NCI-H1436 treated with DMSO at 0.1 percent for 48 hours (cell line): ENCODE data around the gene HMGB4.

Source experiments
- DNase-seq: peaks from one replicate; lab custom pipeline; 2025; lab: John Stamatoyannopoulos, UW

HMGB4 gene

DNA sequence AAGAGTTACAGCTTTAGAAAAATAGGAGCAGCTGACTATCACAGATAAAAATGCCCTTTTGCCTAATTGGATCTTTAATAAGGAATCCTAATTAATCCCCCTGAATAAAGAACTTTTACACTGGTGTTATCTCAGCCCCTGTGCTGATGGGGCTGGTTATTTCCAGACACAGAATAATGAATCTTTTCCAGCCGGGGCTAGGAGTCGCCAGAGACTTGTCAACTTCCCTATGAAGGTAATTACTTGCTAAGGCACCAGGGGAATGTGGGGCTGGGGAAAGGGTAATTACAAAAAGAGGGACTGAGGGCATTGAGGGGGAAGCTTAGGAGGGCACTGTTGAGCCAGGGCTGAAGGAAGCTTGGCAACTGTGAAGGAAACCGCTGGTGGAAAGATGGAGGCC is 34.5 kb downstream of the HMGB4 start:
- DNase-seq: no peak

DNA sequence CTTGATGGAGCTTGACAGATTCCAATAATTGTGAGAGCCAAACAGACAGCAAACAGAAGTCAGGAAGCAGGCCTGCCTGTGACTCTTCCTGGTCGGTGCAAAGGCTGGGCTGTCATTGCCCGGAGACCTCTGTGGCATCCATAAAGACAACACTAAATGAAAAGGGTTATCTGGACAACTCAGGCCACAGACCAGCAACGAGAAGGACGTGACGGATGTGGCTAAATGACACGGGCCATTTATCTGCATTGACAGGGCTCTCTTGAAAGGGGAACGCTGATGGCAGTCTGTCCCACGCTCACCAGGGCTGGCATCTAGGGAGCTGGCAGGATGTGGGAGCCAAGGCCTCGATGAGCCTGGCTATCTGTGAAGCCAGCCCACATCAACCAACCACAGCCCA is 35.0 kb downstream of the HMGB4 start:
- no peak for DNase-seq

DNA sequence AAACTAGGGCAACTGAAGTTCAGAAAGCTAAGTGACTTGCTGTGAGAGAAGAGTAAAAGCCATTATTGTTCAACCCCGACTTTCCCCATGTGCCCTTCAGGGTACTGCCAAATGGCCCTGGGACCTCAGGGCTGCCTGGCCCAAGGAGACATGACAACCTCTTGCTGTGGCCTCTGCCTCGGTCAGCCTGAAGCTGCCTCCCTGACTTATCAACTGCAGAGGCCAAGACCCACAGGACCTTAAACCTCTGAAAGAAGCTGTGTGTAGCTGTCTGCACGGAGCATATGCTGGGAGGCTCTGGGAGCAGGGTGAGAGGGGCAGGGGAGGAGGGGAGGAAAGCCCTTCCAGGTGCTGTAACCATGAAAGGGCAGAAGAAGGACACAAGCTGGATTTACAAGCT is 35.9 kb downstream of the HMGB4 start:
- no peak for DNase-seq

GRCh38 chr1:33902486-33903209 is 38.8 kb downstream of the HMGB4 start:
- peak; percentile 2 for DNase-seq

DNA sequence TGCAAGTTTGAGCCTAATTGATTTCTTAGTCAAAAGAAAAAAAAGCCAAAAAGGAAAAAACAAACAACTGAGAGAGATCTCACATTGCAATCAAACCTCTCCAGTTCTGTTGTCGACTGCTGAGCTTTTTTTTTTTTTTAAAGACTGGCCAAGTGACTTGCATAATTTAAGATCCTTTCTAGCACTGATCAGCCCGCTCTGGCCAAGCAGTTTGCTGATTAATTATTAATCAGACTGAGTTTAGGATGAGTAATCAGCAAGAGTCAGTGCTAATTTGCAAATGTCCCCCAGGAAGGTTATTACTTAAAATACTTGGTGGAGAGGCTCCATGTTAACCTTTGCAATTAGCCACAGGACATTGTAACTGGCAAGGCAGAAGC is 39.3 kb downstream of the HMGB4 start:
- no peak for DNase-seq

DNA sequence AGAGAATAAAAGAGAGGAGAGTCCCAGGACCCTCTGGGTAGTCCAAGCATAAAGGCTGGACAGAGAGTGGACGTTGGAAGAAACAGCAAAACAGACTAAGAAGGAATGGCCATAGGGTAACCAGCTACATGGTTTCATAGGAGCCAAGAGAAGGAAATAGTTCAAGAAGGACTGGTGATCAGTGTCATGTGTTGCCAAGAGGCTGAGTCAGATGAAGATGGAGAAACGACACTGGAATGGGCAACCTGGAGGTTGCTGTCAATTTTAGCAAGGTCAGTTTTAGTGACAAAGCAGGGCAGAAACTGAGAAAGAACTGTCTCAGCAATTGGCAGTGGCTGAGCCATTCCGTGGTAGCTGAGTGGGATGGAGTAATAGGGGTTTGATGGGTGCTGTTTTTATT is 41.4 kb downstream of the HMGB4 start:
- no peak for DNase-seq

GRCh38 chr1:33906156-33906555 is 42.3 kb downstream of the HMGB4 start:
- DNase-seq: no peak

DNA sequence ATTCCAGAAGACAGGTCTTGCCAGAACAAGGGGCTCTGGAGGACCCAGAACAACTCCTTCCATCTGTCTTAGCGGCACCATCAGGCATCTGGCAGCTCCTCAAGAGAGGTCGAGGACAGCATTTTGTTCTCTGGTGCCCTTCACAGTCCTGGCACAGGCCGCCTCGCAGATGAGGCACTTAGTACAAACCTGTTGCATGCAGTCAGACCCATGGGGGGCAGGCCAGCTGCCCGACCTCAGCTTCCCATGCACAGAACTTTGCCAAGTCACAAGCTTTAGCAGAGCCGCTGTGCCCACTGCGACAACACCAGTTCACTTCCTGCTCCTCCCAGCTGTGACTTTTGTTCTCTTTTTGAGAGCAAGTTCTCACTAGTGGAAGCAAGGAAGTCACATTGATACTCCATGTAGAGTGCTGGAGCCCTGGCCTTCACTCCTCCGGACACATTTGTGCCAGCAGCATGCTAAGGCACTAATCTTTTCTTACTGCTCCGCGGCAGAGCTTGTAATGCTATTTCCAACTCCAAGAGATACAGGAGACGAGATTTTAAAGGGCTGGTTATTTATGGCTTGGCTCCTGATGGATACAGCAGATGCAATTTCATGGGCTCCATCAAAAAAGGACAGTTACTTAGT is 44.6 kb downstream of the HMGB4 start:
- DNase-seq: no peak
